GM21390 (cell line): ENCODE measurements around the gene FARS2.

Experiments used
- ATAC-seq: cut with Tn5 transposase; IDR thresholded peaks from one replicate; pipeline ENCODE4 v1.9.1; 2021; ENCODE audit not compliant: unreplicated experiment

Gene FARS2

DNA sequence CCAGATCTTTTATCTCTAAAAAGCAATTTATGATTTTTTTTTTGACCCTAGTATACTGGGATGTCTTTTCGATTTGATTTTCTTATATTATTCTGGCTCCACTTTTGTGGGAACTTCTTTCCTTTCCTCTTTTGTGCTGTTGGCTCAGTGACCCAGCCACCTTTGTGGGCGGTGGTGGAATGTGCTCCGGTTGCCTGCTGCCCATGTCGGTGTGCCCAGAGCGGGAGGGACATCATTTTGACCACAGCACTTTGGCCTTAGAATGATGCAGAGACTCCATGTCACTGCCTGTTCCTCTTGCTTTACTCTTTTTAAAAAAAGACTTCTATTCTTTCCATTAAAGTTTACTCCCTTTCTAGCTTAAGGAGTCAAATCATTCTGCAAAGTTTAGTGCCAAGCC lies 198.0 kb downstream of the FARS2 start:
- no peak for ATAC-seq

DNA sequence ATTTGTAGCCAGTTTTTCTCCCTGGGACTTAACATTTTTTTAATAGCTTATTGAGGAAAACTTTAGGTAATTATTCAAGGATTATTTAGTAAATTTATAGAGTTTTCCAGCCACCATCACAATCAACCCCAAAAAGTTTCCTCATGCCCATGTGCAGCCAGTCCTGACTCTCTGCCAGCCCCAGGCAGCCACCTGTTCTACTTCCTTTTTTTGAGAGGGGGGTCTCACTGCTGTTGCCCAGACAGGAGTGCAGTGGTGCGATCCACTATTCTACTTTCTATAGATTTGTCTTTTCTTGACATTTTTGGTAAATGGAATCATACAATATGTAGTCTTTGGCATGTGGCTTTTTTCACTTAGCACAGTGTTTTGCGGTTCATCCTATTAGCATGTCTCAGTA lies 200.1 kb downstream of the FARS2 start:
- no peak for ATAC-seq

DNA sequence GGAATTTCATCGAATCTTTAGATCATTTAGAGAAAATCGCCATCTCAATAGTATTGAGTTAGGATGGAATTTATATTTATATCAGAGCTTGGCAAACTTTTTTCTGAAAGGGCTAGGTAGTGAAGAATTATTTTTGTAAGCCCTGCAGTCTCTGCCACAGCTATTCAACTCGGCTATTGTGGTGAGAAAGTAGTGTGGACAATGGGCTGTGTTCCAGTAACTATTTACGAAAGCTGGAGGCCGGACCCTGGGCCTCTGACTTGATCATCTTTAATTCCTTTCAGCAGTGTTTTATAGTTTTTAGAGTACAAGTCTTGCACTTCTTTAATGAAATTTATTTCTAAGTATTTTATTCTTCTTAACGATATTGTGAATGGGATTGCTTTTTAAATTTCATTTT lies 201.5 kb downstream of the FARS2 start:
- ATAC-seq, result no peak

DNA sequence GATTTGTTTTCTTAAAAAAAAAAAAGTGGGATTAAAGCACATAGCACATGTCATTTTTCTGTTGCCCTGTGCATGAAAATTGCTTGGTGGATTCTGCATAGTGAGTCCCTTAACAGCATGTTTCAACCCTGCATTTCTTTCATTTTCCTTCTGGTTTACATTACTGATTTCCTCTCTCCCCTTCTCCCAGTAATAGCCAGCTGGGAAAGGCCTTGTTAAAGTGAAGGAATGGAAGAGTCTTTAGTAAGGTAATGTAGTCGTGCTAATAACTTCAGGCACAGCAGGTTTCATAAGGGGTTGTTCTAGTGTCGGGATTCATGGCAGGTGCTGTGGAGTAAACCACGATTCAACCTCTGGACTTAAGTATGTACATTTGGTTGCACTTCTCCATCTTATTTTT lies 202.4 kb downstream of the FARS2 start:
- ATAC-seq, result no peak

DNA sequence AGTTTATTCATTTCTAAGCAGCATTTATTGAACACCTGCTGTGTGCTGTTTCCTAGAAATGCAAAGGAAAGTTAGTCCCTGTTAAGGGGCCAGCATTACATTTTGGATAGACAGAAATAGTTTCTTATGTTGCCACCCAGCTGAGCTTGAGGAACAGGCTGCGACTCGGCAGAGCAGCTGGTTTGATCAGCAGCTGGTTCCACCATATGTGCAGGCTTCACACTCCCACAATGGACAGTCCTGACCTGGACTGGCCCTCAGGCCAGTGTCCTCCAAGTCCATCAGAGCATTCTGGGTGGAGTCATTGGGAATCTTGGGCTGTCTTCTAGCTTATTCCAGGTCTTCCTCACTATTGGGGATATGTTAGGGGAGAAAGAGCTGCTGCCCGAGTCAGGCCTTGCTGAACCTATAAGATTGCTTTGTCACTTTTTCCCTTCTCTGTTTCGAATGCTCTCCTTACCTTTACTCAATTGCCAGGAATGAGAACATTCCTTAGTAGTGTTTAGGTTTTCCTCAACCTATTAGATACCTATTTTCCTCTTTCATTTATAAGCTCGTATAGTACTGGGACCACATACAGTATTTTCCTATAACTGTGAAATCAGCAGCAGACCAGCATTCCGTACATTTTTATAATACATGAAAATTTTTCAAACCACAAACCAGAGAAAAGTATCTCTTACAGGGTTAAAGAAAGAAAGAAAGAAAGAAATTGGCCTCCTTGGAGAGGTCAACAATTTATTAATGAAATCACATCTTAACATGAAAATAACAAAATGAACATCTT lies 203.0 kb downstream of the FARS2 start:
- ATAC-seq, result no peak

DNA sequence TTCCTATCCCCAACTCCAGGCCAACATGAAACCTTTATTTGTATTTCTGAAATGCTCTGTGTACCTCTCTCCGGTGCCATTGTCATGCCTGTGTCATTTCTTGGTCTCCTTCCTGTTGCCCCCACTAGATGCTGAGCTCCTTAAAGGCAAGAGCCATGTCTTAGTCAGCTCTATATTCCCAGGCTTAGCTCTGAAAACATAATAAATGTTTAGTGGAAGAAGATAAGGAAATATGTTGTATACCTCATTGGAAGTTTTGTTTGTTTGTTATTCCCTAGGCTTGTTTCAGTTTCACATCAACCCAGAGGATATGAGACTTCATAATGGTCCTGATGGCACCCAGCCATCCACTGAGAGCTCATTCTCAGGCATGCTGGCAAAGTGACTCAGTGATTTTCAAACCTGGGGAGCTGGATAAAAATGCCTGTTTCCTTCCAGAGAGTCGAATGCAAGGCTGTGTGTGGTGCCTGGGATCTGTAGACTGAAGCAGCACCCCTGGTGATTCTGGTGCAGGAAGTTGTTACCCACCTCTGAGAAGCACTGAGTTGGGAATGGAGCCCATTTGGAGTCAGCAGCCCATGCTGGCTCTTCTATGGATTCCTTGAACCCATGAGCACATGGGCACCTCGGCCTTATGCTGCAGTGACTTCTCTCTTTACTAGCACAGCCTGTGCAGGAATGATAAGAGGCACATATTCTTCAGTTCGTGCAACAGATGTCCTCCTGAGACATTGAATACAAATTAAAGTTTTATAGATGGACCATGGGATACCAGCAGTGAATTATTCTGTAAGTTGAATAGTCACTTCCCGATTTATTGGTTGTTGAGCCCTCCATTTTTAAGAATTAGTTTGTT lies 205.2 kb downstream of the FARS2 start:
- ATAC-seq, result no peak

DNA sequence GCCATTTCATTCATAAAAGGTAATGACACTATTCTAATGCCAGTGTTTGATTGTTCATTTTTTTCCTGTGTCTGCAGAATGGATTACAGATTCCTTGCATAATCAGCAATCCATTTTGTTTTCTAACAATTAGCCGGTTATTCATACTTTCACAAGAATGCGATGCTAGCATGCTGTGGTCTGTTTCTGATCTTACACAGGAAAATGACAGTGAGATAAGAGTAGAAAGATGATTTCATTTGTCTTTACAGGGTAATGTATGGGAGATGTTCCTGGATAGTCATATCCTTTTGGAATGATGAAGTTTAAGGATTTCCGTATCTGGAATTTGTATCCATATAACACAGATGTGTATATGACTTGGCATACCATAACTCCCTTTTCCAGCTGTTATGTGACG lies 207.3 kb downstream of the FARS2 start:
- ATAC-seq, result no peak

DNA sequence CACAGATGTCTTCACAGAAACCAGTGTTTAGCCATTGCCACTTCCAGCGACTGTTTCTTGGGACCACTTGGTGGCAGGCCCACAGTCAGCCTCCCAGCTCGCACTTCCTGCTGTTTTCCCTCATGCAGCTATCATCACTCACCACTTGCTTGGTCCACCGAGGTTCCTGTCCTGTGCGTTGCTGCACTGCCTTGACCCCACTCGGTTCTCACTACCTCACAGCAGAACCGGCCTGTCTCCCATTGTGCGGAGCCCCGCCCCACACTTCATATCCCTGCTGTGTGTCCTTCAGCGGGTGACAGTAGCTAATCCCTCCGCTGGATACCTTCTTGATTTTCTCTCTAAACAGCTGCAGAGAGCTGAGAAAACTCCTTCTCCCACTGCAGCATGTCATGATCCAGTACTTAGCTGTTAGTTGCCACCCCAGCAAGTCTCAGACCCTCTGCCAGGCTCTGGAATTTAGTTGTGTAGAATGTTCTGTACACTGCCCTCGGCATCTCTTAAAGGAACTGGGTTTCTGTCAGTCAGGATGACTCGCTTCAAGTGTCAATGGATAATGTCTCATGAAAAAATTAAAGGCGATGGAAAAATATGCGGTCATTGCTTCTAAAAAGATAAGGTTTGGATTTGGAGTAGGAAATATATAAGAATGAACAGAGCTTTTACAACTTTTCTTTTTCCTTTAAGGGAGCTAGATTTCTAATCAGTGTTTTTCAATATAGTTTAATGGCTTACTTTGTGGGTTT lies 208.0 kb downstream of the FARS2 start:
- no peak for ATAC-seq

DNA sequence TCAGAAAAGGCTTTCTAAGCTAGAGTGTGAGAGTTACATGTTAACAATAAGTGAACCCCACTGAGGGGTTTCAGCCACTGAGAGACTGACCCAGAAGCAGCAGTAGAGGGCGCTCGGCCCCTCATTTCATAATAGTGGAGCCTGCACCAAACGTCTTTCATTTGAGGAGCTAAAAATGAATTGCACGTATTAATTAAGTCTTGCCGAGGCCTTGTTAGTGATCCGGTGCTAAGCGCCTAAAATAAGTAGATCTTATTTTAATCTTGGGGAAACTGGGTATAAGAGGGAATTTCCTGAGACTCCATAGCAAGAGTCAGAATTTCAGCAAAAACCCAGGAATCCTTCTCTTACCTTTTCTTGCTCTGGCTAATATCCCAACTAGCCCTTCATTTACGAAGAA lies 209.7 kb downstream of the FARS2 start:
- ATAC-seq, result peak; percentile 72

DNA sequence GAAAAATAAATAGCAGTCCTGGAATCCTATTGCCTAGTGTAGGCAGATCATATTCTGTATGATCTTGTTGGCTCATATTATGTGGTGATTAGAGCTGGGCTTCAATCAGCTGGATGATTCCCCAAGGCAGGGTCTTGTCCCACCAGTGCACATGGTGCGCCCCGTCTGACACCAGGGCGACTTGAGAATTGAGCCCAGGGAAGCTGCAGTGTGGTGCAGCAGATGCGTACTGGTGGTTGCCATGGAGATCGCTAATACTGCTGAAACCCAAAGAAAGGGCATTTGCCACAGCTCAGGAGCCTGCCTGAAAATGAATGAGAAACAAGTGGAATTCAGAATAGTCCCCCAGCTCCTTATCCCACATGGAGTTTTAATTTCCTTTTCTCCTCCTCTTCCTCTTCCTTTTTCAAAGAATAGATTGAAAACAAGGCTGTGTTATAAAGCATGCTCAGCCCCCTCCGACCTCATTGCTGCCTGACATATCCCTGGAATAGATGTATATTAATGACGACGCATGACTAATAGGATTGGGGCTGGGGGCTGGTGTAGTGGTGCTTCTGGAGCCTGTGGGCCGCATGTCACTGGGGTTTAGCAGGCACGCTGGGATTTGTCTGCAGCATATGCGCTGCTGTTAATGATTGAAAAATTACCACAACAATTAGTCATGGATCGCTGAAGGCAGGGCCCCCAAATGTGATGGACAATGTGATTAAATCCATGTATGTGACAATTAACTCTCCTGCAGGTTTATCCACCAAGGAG lies 210.5 kb downstream of the FARS2 start:
- ATAC-seq, result no peak

DNA sequence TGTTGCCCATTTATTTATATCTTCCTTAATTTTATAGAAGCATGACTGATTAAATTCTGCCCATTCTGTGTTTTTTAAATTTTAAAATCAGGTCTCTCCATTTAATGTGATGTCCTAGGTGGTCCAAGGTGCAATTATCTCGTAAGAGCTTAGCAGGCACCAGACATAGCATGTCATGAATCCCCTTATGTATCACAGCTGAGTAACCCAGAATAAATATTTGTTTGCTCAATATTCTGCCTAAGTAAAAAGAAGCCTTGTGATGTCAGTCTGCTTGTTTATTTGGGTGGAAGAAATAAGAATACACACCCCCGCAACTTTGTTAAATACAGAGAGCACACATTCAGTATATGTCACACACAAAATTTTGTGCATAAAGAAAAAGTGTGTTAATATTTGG lies 211.3 kb downstream of the FARS2 start:
- ATAC-seq, result no peak

DNA sequence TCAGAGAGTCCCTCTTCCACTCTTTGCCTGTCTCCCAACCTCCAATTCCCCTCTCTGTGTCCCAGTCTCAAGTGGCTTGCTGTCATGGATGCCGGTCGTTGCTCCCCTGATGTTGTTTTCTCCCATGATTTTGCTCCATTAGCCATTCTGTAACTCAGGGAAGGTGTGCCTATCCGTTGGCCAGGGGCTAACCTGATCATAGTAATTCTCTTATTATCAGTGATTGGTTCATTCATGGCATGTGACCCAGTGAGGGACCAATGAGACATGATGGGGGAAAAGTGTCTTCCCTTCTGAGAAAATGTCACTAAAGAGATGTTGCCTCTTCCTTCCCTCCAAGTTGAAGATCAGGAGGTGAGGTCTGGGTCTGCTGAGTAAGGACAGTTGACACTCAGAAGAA lies 214.5 kb downstream of the FARS2 start:
- no peak for ATAC-seq

DNA sequence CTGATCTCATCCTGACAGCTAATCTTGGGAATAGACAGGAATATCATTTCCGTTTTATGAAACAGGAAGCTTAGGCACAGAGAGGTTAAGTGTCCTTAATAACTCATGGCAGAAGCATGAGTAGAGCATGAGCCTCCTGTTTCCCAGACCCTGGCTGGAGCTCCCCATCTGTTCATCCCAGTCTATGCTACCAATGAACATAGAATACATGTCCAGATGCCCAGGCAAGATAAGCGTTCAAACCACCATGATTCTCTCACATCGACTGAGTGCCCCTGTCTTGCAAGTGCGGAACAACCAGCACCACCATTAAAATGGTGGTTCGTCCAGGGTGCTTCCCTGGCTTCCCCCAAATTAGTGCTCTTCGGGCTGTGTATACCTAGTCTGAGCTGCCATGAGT lies 217.1 kb downstream of the FARS2 start:
- no peak for ATAC-seq

DNA sequence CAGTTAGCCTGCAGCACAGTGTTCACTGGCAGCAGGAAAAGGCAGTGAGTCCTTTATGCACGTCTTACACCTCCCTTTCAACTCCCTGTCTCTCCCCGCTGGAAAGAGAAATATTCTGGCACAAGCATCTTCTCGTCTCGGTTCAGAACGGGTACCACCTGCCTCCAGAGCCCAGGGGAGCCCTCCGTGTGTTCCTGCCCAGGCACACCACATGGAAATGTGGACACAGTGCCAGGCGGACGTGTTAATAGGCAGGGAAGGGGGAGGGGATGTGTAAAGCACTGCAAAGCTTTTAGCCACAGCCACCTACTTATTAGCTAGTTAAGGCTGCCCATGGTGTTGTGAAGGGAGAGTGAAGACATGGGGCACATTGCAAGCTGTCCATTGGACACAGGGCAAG lies 219.7 kb downstream of the FARS2 start:
- no peak for ATAC-seq

DNA sequence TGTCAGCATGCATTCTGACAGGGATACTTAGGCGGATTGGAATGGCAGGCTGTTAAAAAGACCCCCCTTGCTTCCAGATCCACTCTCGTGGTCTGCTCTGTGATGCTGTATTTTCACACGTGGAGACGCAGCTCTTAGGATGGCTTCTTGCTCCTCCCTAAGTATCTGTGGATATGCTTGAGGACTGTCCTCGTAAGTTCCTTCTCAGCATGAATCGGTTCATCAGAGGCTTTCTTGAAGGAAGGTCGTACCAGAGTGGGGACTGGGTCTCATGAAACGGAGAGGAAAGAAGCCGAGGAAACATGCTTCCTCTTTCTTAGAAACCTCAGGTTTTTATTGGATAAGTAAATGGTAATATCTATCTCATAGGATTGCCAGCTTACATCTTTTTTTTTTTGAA lies 220.4 kb downstream of the FARS2 start:
- ATAC-seq, result no peak

DNA sequence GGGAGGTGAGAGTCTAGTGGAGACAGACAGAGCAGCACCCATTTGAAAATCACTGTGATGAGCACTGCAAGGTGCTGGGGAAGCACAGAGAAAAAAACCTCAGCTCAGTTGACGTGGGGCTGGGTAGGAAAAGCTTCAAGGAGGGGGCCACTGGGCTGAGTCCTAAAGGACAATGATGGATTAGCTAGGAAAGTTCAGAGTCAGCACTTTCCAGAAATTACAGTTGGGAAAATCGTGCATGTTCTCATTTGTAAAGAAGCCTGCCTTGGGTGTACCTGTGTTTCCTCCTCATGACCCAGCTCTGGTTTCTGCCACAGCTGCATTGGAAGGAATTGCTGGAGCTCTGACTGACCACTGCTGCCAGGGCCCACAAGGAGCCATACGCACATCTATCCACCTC lies 221.3 kb downstream of the FARS2 start:
- ATAC-seq, result no peak

DNA sequence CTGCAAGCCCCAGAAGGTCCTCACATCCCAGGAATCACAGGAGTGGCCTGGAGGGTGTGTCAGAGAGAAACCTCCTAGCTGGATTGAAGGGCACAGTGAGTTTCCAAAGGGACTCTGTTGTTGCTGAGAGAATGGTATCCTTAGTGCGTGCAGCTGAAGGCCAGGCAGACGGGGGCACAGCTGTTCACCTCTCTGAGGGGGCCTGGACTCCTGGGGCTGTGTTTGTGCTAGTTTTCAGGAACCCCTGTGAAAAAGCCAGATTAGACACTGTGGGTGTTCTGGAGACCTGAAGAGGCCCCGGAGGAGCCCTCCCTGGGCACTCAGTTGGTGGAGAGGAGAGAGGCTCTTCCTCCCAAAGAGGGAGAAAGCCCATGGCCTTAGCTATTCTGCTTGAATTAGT lies 223.4 kb downstream of the FARS2 start:
- no peak for ATAC-seq

DNA sequence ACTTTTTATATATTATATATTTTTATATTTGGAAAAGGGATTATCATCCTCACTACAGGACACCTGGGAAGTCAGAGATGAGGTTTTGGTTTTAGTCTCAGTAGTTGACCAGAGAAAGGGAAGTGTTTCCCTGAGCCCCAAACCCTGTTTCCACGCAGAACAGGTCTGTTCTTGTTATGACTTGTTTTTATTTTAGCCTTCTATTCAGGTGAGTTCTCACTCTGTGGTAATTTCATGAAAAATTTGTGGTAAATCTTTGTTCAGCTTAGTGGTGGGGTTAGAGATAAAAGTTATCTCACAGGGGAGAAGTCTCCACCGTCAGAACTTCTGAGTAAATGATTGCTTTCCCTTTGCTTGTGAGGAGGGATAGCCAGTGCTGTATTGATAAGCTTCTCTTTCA lies 224.9 kb downstream of the FARS2 start:
- ATAC-seq, result peak; percentile 97

DNA sequence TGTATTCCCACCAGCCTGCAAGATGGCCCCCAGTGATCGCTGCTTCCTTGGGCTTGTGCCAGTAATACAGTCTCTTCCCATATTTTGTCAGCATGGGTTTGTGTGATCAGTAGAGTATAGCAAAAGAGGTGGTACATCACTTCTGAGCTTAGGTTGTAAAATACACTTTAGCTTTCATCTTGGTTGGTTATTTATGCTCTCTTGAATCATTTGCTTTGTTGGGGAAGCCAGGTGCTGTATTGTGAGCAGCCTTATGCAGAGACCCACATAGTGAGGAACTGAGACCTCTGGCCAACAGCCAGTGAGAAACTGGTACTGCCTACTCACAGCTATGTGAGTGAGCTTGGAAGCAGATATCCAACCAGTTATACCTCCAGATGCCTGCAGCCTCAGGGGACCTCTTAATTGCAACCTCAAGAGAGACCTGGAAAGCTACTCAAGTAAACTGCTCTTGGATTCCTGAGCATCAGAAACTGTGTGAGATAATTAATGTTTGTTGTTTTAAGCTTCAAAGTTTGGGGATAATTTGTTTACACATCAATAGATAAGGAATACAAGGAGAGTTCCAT lies 229.3 kb downstream of the FARS2 start:
- ATAC-seq, result no peak

DNA sequence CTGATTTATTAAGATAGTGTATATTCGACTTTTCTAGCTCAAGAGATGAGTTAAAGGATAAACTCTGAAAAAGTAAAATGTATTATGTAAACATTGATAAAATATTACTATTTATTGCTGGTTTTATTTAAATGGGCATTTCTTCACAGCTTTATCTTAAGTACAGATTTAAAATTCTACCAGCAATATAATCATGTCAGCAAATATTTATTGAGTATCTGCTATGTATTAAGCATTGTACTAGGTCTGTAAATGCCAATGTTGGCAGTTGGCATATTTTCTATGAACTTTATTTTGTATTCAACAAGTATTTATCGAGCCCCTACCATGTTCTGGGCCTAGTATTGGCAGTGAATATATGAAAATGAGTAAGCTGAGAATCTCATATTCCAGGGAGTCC lies 231.0 kb downstream of the FARS2 start:
- ATAC-seq, result no peak

DNA sequence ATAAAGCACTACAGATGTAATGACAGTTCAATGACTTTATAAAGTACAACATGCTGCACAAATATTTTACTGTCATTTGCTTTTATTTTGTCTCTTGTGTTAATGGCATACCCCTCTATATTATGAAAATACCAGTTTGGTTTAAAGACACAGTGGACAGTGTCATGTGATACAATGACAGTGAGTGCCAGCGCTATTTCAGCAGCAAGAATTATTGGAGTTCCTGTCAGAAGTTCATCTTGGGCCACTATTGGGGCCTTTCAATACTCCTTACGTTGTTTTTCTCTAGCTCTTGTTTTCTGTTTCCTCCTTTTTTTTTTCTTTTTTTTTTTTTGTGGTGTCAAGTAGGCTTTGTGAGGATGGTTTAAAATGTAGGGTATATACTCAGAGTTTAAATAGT lies 232.5 kb downstream of the FARS2 start:
- no peak for ATAC-seq
